Measurements from ENCODE around the gene MORN1. TPM values are rescaled to one million over a fixed set of nuclear protein-coding genes. Genes with fewer than 3 reads are reported as not detected.
A peak's percentile ranks its signal among the peaks of the same experiment; 100 is the strongest.

MORN1 gene
- total and polyA plus RNA-seq, 9 of the 15 experiments (the other 6 are each of a cell fraction or from before 2014, with no cell fraction given): 0.24 to 9.3 (median 4.2) TPM

GRCh38 chr1:2358651-2359640 lies 32.4 kb downstream of the MORN1 start:
- FAIRE-seq: no peak
- no peak overlapping the region for H2AFZ ChIP-seq (ENCODE audit: low read depth, low read length)
- H3K4me2 ChIP-seq (ENCODE audit: insufficient read depth, low read length): no peak overlapping the region
- H3K36me3 ChIP-seq (ENCODE audit: control insufficient read depth, insufficient read depth, low read length): no peaks in the 10 kb centered on the region
- peaks cover 67 to 73% of the 10 kb centered on the region in 2 experiments for H3K27me3 ChIP-seq (ENCODE audit: control insufficient read depth in 2 of 2, insufficient read depth in 2 of 2, low read length in 2 of 2)
- intact Hi-C loops (cut with micrococcal nuclease) (no loop called here), in situ Hi-C loops (cut with MboI) (no loop called here)
- peaks cover 0 to 21% of the 10 kb centered on the region in 2 experiments; a peak in 1 of 5 replicates for H3K4me1 ChIP-seq (replicated peaks in 1 of 2; ENCODE audit: control insufficient read depth in 2 of 2, insufficient read depth in 2 of 2, low read length in 2 of 2)
- peaks cover under 1% of the 10 kb centered on the region for H4K20me1 ChIP-seq (replicated peaks; ENCODE audit: control insufficient read depth, insufficient read depth, low read length)
- H3K79me2 ChIP-seq (ENCODE audit: control insufficient read depth, insufficient read depth, low read length): no peaks in the 10 kb centered on the region
- no peak overlapping the region for H3K27ac ChIP-seq (ENCODE audit: extremely low read depth, low read depth, low read length)
- CTCF ChIA-PET (ENCODE audit: low intra/inter-chr PET ratio): no interaction called here
- H3K9me1 ChIP-seq (ENCODE audit: control insufficient read depth, insufficient read depth, low read length): no peaks in the 10 kb centered on the region
- 0 out of 4 replicates have a peak overlapping the region, but pooled peaks of 1 of the 2 experiments have one; percentile 20 for H3K9ac ChIP-seq (ENCODE audit: insufficient read depth in 1 of 2, low read depth in 2 of 2, low read length in 2 of 2)
- H3K4me3 ChIP-seq: no peak overlapping the region
- no peaks in the 10 kb centered on the region; the same call in 1 of the 2 replicates for H3K9me3 ChIP-seq (replicated peaks; ENCODE audit: control insufficient read depth, insufficient read depth, low read depth, low read length)
- POLR2A ChIA-PET: interaction anchor here (0.6 to 1.6 kb wide), 2 partner anchors 12 to 22 kb away, joined by 4 read pairs; no protein-coding TSS in a partner anchor
- no TSS peak for BruUV-seq (replicated peaks)
- TF ChIP-seq ZNF134 (CRISPR knock-in tag; conservative IDR thresholded peaks at IDR 0.05) (no peak), ZNF140 (CRISPR knock-in tag; IDR thresholded peaks at IDR 0.05) (no peak), SRF (CRISPR knock-in tag; IDR thresholded peaks at IDR 0.05) (no peak), MEIS2 (IDR thresholded peaks at IDR 0.05; ENCODE audit: partially characterized antibody) (no peak), FOXA3 (CRISPR knock-in tag; conservative IDR thresholded peaks at IDR 0.05 in 1 of 2, IDR thresholded peaks at IDR 0.05 in 1 of 2) (no peak)
- TF ChIP-seq, protein P1, sequence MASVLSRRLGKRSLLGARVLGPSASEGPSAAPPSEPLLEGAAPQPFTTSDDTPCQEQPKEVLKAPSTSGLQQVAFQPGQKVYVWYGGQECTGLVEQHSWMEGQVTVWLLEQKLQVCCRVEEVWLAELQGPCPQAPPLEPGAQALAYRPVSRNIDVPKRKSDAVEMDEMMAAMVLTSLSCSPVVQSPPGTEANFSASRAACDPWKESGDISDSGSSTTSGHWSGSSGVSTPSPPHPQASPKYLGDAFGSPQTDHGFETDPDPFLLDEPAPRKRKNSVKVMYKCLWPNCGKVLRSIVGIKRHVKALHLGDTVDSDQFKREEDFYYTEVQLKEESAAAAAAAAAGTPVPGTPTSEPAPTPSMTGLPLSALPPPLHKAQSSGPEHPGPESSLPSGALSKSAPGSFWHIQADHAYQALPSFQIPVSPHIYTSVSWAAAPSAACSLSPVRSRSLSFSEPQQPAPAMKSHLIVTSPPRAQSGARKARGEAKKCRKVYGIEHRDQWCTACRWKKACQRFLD (CRISPR knock-in tag; IDR thresholded peaks at IDR 0.05): no peak
- no peak for DNase-seq (ENCODE audit: extremely low read depth in 1 of 4, low spot score in 3 of 4)
- peak; percentile 19; the same call in 2 of the 3 replicates for ATAC-seq
- 4% methylated on average over 22 of the region's 24 CpGs for WGBS (ENCODE audit: insufficient coverage, low coverage, missing lambda C conversion rate)

All from K562 (cell line).